Measurements from ENCODE around the gene BNC2. TPM values are rescaled to one million over a fixed set of nuclear protein-coding genes. Genes with fewer than 3 reads are reported as not detected.

Gene BNC2
- total RNA-seq, 1 donor from 2014 or later = 2.4 TPM

- Histone ChIP-seq H3K27ac (no peak overlapping the region), H4K20me1 (ENCODE audit: low read depth) (no peaks in the 10 kb centered on the region), H3K4me3 (no peak overlapping the region), H3K9me3 (ENCODE audit: low read depth) (no peaks in the 10 kb centered on the region), H3K27me3 (peaks cover 10% of the 10 kb centered on the region), H3K4me2 (no peak overlapping the region), H3K4me1 (peaks cover 10% of the 10 kb centered on the region), H2AFZ (replicated peaks) (no peak overlapping the region), H3K79me2 (ENCODE audit: low read depth) (no peaks in the 10 kb centered on the region), H3K36me3 (no peaks in the 10 kb centered on the region), H3F3A (ENCODE audit: low read depth) (no peaks in the 10 kb centered on the region), H3K9ac (no peak overlapping the region)
- TF ChIP-seq CTCF (IDR thresholded peaks at IDR 0.05) (peak; percentile 30), EZH2 (IDR thresholded peaks at IDR 0.05) (no peak), EZH2phosphoT487 (IDR thresholded peaks at IDR 0.05) (no peak)
- Mint-ChIP-seq H3K36me3 (peaks cover 12% of the 10 kb centered on the region), H3K27me3 (ENCODE audit: insufficient read depth, low read depth) (peaks cover 2% of the 10 kb centered on the region), H3K9me3 (peaks cover 11% of the 10 kb centered on the region), H3K4me1 (peaks cover 13% of the 10 kb centered on the region), H3K4me3 (no peak overlapping the region), H3K27ac (peak overlapping the region; percentile 72)
- no peak for DNase-seq (ENCODE audit: low spot score)
These were observed 433.9 kb downstream of the BNC2 start for GRCh38 chr9:16436545-16436944.

- Mint-ChIP-seq H3K4me3 (no peak overlapping the region), H3K27me3 (ENCODE audit: insufficient read depth, low read depth) (peaks cover 2% of the 10 kb centered on the region), H3K4me1 (peaks cover 31% of the 10 kb centered on the region), H3K27ac (no peak overlapping the region), H3K36me3 (peaks cover 10% of the 10 kb centered on the region), H3K9me3 (peaks cover 11% of the 10 kb centered on the region)
- no peak overlapping the region for H3K4me3 ChIP-seq
- peaks cover 27% of the 10 kb centered on the region for H3K27me3 ChIP-seq
- H3F3A ChIP-seq (ENCODE audit: low read depth) = peaks cover 8% of the 10 kb centered on the region
- H3K4me2 ChIP-seq = no peak overlapping the region
- no peak overlapping the region for H3K9ac ChIP-seq
- TF ChIP-seq EZH2 (IDR thresholded peaks at IDR 0.05) (no peak), CTCF (IDR thresholded peaks at IDR 0.05) (no peak), EZH2phosphoT487 (IDR thresholded peaks at IDR 0.05) (no peak)
- no peak overlapping the region for H3K27ac ChIP-seq
- H3K4me1 ChIP-seq = peaks cover 20% of the 10 kb centered on the region
- H4K20me1 ChIP-seq (ENCODE audit: low read depth) = no peaks in the 10 kb centered on the region
- DNase-seq (ENCODE audit: low spot score) = no peak
- H2AFZ ChIP-seq (replicated peaks) = no peak overlapping the region
- H3K36me3 ChIP-seq = no peaks in the 10 kb centered on the region
- no peaks in the 10 kb centered on the region for H3K79me2 ChIP-seq (ENCODE audit: low read depth)
- no peaks in the 10 kb centered on the region for H3K9me3 ChIP-seq (ENCODE audit: low read depth)
These were observed 435.9 kb downstream of the BNC2 start for GRCh38 chr9:16434526-16434925.

GRCh38 chr9:16433494-16433893 is 437.0 kb downstream of the BNC2 start:
- Mint-ChIP-seq H3K4me3 (no peak overlapping the region), H3K36me3 (peaks cover 6% of the 10 kb centered on the region), H3K4me1 (peaks cover 38% of the 10 kb centered on the region), H3K9me3 (peaks cover 10% of the 10 kb centered on the region), H3K27ac (no peak overlapping the region), H3K27me3 (ENCODE audit: insufficient read depth, low read depth) (peaks cover 2% of the 10 kb centered on the region)
- Histone ChIP-seq H3K4me3 (no peak overlapping the region), H3K9ac (no peak overlapping the region), H3K4me1 (peaks cover 28% of the 10 kb centered on the region), H3K36me3 (no peaks in the 10 kb centered on the region), H3K4me2 (no peak overlapping the region), H2AFZ (replicated peaks) (no peak overlapping the region), H3K27ac (no peak overlapping the region), H3K9me3 (ENCODE audit: low read depth) (no peaks in the 10 kb centered on the region), H3F3A (ENCODE audit: low read depth) (peaks cover 11% of the 10 kb centered on the region), H3K79me2 (ENCODE audit: low read depth) (no peaks in the 10 kb centered on the region), H4K20me1 (ENCODE audit: low read depth) (no peaks in the 10 kb centered on the region), H3K27me3 (peaks cover 37% of the 10 kb centered on the region)
- TF ChIP-seq CTCF (IDR thresholded peaks at IDR 0.05) (no peak), EZH2 (IDR thresholded peaks at IDR 0.05) (no peak), EZH2phosphoT487 (IDR thresholded peaks at IDR 0.05) (no peak)
- DNase-seq (ENCODE audit: low spot score) = no peak
